K562 (cell line): ENCODE data around the gene TRNAU1AP. TPM values are rescaled to one million over a fixed set of nuclear protein-coding genes. Genes with fewer than 3 reads are reported as not detected.

Experiments
- ARNT ChIP-seq, 2 experiments: fragments of 450-650 bp; IDR thresholded peaks; 2 replicates each; pipeline ENCODE4 v1.6.1; 2016; ENCODE audit warnings: mild to moderate bottlenecking in 1 of 2
- BRF1 ChIP-seq: IDR thresholded peaks from 3 replicates; pipeline ENCODE4 v1.6.1; 2011; ENCODE audit warnings: borderline replicate concordance, mild to moderate bottlenecking; ENCODE audit not compliant: insufficient read length; ENCODE audit errors: extremely low read depth
- CREB1 ChIP-seq, 2 experiments: sonication (generic) in 1 of 2; formaldehyde crosslinking in 1 of 2; IDR thresholded peaks; 2 replicates each; pipeline versions ENCODE4 v1.6.1 to v1.8.0; 2012 to 2022; ENCODE audit warnings: inconsistent platforms in 1 of 2, mild to moderate bottlenecking in 1 of 2, missing genetic modification reagents in 1 of 2, moderate library complexity in 1 of 2
- CREBBP ChIP-seq: IDR thresholded peaks from one replicate; pipeline ENCODE4 v1.6.1; 2012; ENCODE audit warnings: low read depth, mild to moderate bottlenecking, control low read depth, inconsistent platforms, low read length
- FOXP4 ChIP-seq: sonication (generic); formaldehyde crosslinking; IDR thresholded peaks from 2 replicates; pipeline ENCODE4 v1.8.0; 2022; ENCODE audit warnings: mild to moderate bottlenecking, missing genetic modification reagents, borderline replicate concordance
- GATA2 ChIP-seq: sonication (generic); formaldehyde crosslinking; IDR thresholded peaks from 2 replicates; pipeline ENCODE4 v1.4.0; 2020; ENCODE audit warnings: mild to moderate bottlenecking, missing genetic modification reagents
- MBD1 ChIP-seq: fragments of 250-450 bp; sonication (Bioruptor Pico); IDR thresholded peaks from 2 replicates; pipeline ENCODE4 v1.8.0; 2022; ENCODE audit warnings: inconsistent platforms
- NFRKB ChIP-seq: fragments of 450-650 bp; IDR thresholded peaks from 2 replicates; pipeline ENCODE4 v1.6.1; 2016; ENCODE audit warnings: low read depth
- RREB1 ChIP-seq: fragments of 250-450 bp; sonication (Bioruptor Pico); IDR thresholded peaks from 2 replicates; pipeline ENCODE4 v1.4.0; 2020
- ZBTB34 ChIP-seq: fragments of 250-450 bp; sonication (Bioruptor Pico); IDR thresholded peaks from 2 replicates; pipeline ENCODE4 v1.8.0; 2021; ENCODE audit warnings: mild to moderate bottlenecking, moderate library complexity
- ZFP91 ChIP-seq: sonication (generic); formaldehyde crosslinking; IDR thresholded peaks from 2 replicates; pipeline ENCODE4 v1.8.0; 2022; ENCODE audit warnings: mild to moderate bottlenecking, missing genetic modification reagents
- ZKSCAN3 ChIP-seq: fragments of 250-450 bp; sonication (Bioruptor Pico); IDR thresholded peaks from 2 replicates; pipeline ENCODE4 v1.4.0; 2020
- ZNF282 ChIP-seq: sonication (generic); formaldehyde crosslinking; IDR thresholded peaks from 2 replicates; pipeline ENCODE4 v1.8.1; 2023; ENCODE audit warnings: missing genetic modification reagents
- ZNF324 ChIP-seq: fragments of 250-450 bp; sonication (Bioruptor Pico); IDR thresholded peaks from 2 replicates; pipeline ENCODE4 v1.4.0; 2020; ENCODE audit warnings: mild to moderate bottlenecking
- polyA plus RNA-seq, 8 experiments: library from polyadenylated mRNA; depleted of rRNA in 4 of 8; stranded (reverse) in 5 of 8; unstranded in 3 of 8; fragments of >200 nt; fragmentation: Nextera tagmentation in 2 of 8; fragmentation: Illumina TruSeq in 1 of 8; extraction: Ambion mirVana in 2 of 8; extraction: Trizol in 1 of 8; gene quantifications; 2 replicates each; pipeline versions ENCODE4 v1.2.1 to v1.2.3, GENCODE V29; 2011 to 2014; ENCODE audit warnings: inconsistent platforms in 1 of 8, missing spikeins in 1 of 8
- total RNA-seq, 7 experiments: library from RNA; depleted of rRNA in 6 of 7; stranded (reverse); fragments of >200 nt in 6 of 7; fragmentation: Illumina TruSeq in 2 of 7; extraction: Trizol in 2 of 7; gene quantifications; 2 replicates each; pipeline versions ENCODE4 v1.2.1 to v1.2.3, GENCODE V29; 2011 to 2021; ENCODE audit warnings: low replicate concordance in 1 of 7

Gene TRNAU1AP
- total and polyA plus RNA-seq, 9 of the 15 experiments (the other 6 are each of a cell fraction or from before 2014, with no cell fraction given) = 34.9 to 110 (median 46.3) TPM

- no peak for TF ChIP-seq BRF1
- no peak for TF ChIP-seq ZKSCAN3
- TF ChIP-seq FOXP4 (CRISPR knock-in tag) = peak; percentile 84; the same call in 1 of the 2 replicates
- TF ChIP-seq ZBTB34 (CRISPR knock-in tag) = no peak
- TF ChIP-seq ZNF282 (CRISPR knock-in tag) = peak; percentile 58; the same call in 1 of the 2 replicates
- TF ChIP-seq NFRKB = no peak; the same call in 1 of the 2 replicates
- no peak for TF ChIP-seq CREBBP
- TF ChIP-seq MBD1 (CRISPR knock-in tag) = no peak
- TF ChIP-seq GATA2 = no peak
- peak; percentile 55 for TF ChIP-seq ZFP91 (CRISPR knock-in tag)
- TF ChIP-seq ARNT (IDR thresholded peaks at IDR 0.05) = no peak; a peak in 2 of 4 replicates
- peak; percentile 77 for TF ChIP-seq RREB1
- TF ChIP-seq CREB1 (IDR thresholded peaks at IDR 0.05) = peak; percentile 86
- TF ChIP-seq CREB1 (CRISPR knock-in tag; IDR thresholded peaks at IDR 0.05) = peak; percentile 93
- no peak for TF ChIP-seq ZNF324 (CRISPR knock-in tag)
Measured at GRCh38 chr1:28581531-28582247, 28.8 kb downstream of the TRNAU1AP start (continued).
